ENCODE measurements around the gene COG2.

The COG2 gene

GRCh38 chr1:230642263-230642959 is at the start of gene COG2:
Gene COG2 (plus strand): TSS chr1:230642481. CDS start chr1:230642607, 126 bp downstream.
- Histone ChIP-seq H3K9ac (peak within 1 kb of the TSS; percentile 91), H3K36me3 (ENCODE audit: control insufficient read depth, insufficient read depth, low read length) (no peaks in the 10 kb centered on the region), H3K27me3 (ENCODE audit: control insufficient read depth, insufficient read depth, low read length) (no peaks in the 10 kb centered on the region), H3K4me2 (ENCODE audit: low read length) (peak within 1 kb of the TSS; percentile 70), H3K4me3 (ENCODE audit: low read depth, low read length) (peak within 1 kb of the TSS; percentile 78), H3K4me1 (peaks cover 30% of the 10 kb centered on the region), H3K27ac (peak within 1 kb of the TSS; percentile 97), H3K79me2 (peaks cover 12% of the 10 kb centered on the region), H2AFZ (peak within 1 kb of the TSS; percentile 72), H3K9me3 (ENCODE audit: control insufficient read depth, low read length) (no peaks in the 10 kb centered on the region)
- TF ChIP-seq CTCF (IDR thresholded peaks at IDR 0.05): peak; percentile 99

GRCh38 chr1:230592848-230593414 is 49.4 kb upstream of the COG2 start:
- Histone ChIP-seq H3K9ac (no peak overlapping the region), H3K4me1 (no peaks in the 10 kb centered on the region), H3K4me3 (ENCODE audit: low read depth, low read length) (no peak overlapping the region), H2AFZ (no peak overlapping the region), H3K9me3 (ENCODE audit: control insufficient read depth, low read length) (no peaks in the 10 kb centered on the region), H3K79me2 (no peaks in the 10 kb centered on the region), H3K27me3 (ENCODE audit: control insufficient read depth, insufficient read depth, low read length) (no peaks in the 10 kb centered on the region), H3K27ac (no peak overlapping the region), H3K4me2 (ENCODE audit: low read length) (no peak overlapping the region), H3K36me3 (ENCODE audit: control insufficient read depth, insufficient read depth, low read length) (no peaks in the 10 kb centered on the region)
- no peak for TF ChIP-seq CTCF (IDR thresholded peaks at IDR 0.05)

- no peak overlapping the region for H3K4me3 ChIP-seq (ENCODE audit: low read depth, low read length)
- no peak overlapping the region for H3K27ac ChIP-seq
- H3K9me3 ChIP-seq (ENCODE audit: control insufficient read depth, low read length): no peaks in the 10 kb centered on the region
- H3K4me2 ChIP-seq (ENCODE audit: low read length): no peak overlapping the region
- H3K79me2 ChIP-seq: no peaks in the 10 kb centered on the region
- no peaks in the 10 kb centered on the region for H3K27me3 ChIP-seq (ENCODE audit: control insufficient read depth, insufficient read depth, low read length)
- no peak overlapping the region for H3K9ac ChIP-seq
- no peak for TF ChIP-seq CTCF (IDR thresholded peaks at IDR 0.05)
- H3K36me3 ChIP-seq (ENCODE audit: control insufficient read depth, insufficient read depth, low read length): no peaks in the 10 kb centered on the region
- H3K4me1 ChIP-seq: no peaks in the 10 kb centered on the region
- no peak overlapping the region for H2AFZ ChIP-seq
These were observed 48.0 kb upstream of the COG2 start for GRCh38 chr1:230594214-230594773.

- Histone ChIP-seq H2AFZ (no peak overlapping the region), H3K4me1 (no peaks in the 10 kb centered on the region), H3K4me2 (ENCODE audit: low read length) (no peak overlapping the region), H3K27ac (no peak overlapping the region), H3K79me2 (no peaks in the 10 kb centered on the region), H3K27me3 (ENCODE audit: control insufficient read depth, insufficient read depth, low read length) (no peaks in the 10 kb centered on the region), H3K36me3 (ENCODE audit: control insufficient read depth, insufficient read depth, low read length) (no peaks in the 10 kb centered on the region), H3K9me3 (ENCODE audit: control insufficient read depth, low read length) (no peaks in the 10 kb centered on the region), H3K4me3 (ENCODE audit: low read depth, low read length) (no peak overlapping the region), H3K9ac (no peak overlapping the region)
- no peak for TF ChIP-seq CTCF (IDR thresholded peaks at IDR 0.05)
These were observed 47.1 kb upstream of the COG2 start for GRCh38 chr1:230595181-230595580.

Data from parathyroid adenoma (tissue), 2 donors.